ENCODE data around the gene ROR2.
"Not testable (repeated sequence)": the region's sequence is repeated elsewhere in the genome, so short reads cannot be mapped to it uniquely, and the experiment has no call there.

ROR2 gene

DNA sequence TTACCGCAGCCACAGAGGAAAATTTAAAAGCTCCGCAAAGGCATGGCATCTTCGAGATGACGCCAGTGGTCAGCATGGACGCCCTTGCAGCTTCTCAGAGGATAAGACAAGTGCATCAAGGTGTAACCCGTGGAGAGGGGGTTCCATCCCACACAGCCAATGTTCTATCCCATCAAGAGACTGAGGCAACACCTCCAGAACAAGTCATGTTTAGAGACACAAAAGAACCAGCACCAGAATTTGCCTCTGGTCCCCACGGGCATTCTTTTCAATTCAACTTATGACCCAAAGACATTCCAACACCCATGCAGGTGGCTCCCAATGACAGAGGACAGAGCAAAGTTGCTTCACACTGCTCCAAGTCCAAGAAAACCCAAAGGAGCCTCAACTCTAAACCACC lies 20.7 kb downstream of the ROR2 start:
- DNase-seq (ENCODE audit: extremely low spot score, insufficient read length, low read depth) (no peak), FAIRE-seq (no peak)

- DNase-seq (ENCODE audit: extremely low spot score, insufficient read length, low read depth): no peak
- no peak for FAIRE-seq
These were observed 22.0 kb downstream of the ROR2 start for GRCh38 chr9:91927922-91928510.

GRCh38 chr9:91924090-91924489 lies 25.9 kb downstream of the ROR2 start:
- FAIRE-seq (no peak), DNase-seq (ENCODE audit: extremely low spot score, insufficient read length, low read depth) (no peak)

DNA sequence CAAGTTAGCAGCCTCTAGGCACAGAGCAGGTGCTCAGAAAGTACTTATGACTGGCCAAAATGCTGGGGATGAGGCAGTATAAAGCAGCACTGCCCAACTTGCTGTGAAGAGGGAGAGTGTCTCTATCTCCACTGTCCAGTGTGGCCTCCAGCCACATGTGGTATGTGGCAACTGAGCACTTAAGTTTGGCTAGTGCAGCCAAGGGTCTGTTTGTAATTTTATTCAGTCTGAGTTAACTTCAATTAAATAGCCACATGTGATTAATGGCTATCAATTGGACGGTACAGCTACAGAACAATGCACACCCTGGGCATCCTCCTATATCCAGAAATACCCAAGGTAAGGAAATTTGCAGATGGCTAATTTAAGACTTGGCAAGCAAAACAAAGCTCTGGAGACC lies 26.9 kb downstream of the ROR2 start:
- FAIRE-seq (no peak), DNase-seq (ENCODE audit: extremely low spot score, insufficient read length, low read depth) (no peak)

GRCh38 chr9:91921371-91921770 lies 28.7 kb downstream of the ROR2 start:
- FAIRE-seq: no peak

GRCh38 chr9:91920630-91921350 lies 29.2 kb downstream of the ROR2 start:
- DNase-seq (ENCODE audit: extremely low spot score, insufficient read length, low read depth) (no peak), FAIRE-seq (no peak)

More at GRCh38 chr9:91921371-91921770, 28.7 kb downstream of the ROR2 start:
- no peak for DNase-seq (ENCODE audit: extremely low spot score, insufficient read length, low read depth)

- FAIRE-seq: no peak
- DNase-seq (ENCODE audit: extremely low spot score, insufficient read length, low read depth): no peak
These were observed 30.4 kb downstream of the ROR2 start for GRCh38 chr9:91919621-91920020.

DNA sequence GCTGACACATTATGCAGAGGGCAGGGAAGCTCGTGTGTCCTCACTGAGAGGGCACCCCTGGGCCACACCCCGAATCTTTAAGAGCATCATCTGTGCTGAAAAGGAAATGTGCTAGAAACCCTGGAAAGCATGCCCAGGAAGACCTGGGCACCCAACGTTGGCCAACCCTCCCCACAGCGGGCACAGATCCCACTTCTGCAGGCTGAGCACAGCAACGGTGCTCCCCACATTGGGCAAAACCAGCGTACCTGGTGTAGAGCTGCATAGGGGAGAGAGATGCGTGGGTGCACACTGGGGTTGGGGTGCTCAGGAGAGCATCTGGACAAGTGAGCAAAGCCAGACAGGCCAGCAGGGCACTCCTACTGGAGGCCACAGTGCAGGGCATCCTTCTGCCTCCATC lies 32.6 kb downstream of the ROR2 start:
- DNase-seq (ENCODE audit: extremely low spot score, insufficient read length, low read depth): no peak
- FAIRE-seq: no peak

GRCh38 chr9:91915524-91916263 lies 34.3 kb downstream of the ROR2 start:
- FAIRE-seq (no peak), DNase-seq (ENCODE audit: extremely low spot score, insufficient read length, low read depth) (no peak)

DNA sequence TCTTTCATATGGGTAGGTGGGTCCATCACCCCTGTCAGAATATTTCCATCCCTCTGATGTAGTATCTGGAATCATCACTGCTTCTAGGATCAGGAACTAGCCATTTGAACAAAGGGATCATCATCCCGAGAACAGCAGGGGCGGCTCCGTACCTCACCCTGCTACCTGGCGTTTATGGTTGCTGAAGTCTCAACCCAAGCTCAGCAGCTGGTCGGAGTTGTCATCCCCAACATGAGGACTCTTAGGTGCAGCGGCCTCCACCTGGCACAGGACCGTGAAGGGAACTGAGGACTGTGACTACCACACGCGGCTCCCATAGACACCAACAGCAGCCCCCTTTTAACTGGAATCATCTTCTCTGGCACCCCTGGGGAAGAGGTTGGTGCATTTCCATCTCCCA lies 35.1 kb downstream of the ROR2 start:
- no peak for FAIRE-seq
- DNase-seq (ENCODE audit: extremely low spot score, insufficient read length, low read depth): no peak

GRCh38 chr9:91914404-91914803 lies 35.6 kb downstream of the ROR2 start:
- FAIRE-seq (no peak), DNase-seq (ENCODE audit: extremely low spot score, insufficient read length, low read depth) (no peak)

DNA sequence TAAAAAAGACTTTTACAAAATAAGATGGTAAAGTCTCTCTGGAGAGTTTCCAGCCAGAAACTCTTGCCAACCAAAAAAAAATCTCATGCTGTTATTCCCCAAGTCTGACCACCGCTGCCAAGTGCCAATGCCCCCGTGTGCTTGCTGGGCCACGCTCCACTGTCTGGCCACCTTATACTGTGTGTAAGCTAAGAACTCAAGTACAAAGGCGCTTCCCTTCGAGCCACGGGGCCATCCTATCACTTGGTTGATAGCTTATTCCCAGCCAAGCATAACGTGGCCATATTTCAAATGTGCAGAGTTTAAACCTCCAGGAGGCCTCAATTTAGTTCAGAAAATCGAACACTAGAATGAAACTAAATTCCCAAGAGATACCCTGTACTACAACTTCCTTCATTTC lies 36.0 kb downstream of the ROR2 start:
- no peak for DNase-seq (ENCODE audit: extremely low spot score, insufficient read length, low read depth)
- FAIRE-seq: no peak

- DNase-seq (ENCODE audit: extremely low spot score, insufficient read length, low read depth) (no peak), FAIRE-seq (no peak)
These were observed 36.9 kb downstream of the ROR2 start for GRCh38 chr9:91913096-91913495.

DNA sequence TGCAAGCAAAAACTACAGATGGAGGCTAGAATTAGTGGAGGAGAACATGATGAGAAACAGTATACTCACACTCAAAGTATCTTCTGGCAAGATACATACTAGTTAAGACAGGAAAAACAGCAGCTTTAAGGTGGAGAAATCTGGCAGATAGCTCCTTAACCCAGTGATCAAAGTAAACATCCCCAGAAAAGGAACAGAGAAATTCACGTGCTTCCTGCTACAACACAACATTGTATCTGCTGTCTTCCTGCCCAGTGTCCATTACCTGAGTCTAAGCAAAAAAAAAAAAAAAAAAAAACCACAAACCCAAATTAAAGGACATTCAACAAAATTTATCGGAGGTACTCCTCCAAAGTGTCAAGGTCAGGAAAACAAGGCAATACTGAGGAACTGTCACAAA lies 38.4 kb downstream of the ROR2 start:
- DNase-seq (ENCODE audit: extremely low spot score, insufficient read length, low read depth) (no peak), FAIRE-seq (no peak)

DNA sequence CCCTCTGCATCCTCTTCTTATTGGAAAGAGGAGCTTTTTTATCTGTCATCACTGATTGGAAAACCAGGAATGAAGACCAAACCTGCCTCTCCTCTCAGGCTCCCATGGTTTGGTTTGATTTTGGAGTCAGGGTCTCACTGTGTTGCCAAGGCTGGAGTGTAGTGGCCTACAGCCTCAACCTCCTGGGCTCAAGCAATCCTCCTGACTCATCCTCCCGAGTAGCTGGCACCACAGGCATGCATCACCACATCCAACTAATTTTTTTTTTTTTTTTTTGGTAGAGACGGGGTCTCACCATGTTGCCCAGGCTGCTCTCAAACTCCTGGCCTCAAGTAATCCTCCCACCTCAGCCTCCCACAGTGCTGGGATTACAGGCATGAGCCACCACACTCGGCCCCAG lies 40.8 kb downstream of the ROR2 start:
- FAIRE-seq: not testable (repeated sequence)

GRCh38 chr9:91908746-91909145 lies 41.3 kb downstream of the ROR2 start:
- no peak for FAIRE-seq

More for the DNA sequence above, 40.8 kb downstream of the ROR2 start:
- not testable (repeated sequence) for DNase-seq (ENCODE audit: extremely low spot score, insufficient read length, low read depth)

GRCh38 chr9:91908293-91908623 lies 41.8 kb downstream of the ROR2 start:
- FAIRE-seq (no peak), DNase-seq (ENCODE audit: extremely low spot score, insufficient read length, low read depth) (no peak)

More at GRCh38 chr9:91908746-91909145, 41.3 kb downstream of the ROR2 start:
- DNase-seq (ENCODE audit: extremely low spot score, insufficient read length, low read depth): no peak

DNA sequence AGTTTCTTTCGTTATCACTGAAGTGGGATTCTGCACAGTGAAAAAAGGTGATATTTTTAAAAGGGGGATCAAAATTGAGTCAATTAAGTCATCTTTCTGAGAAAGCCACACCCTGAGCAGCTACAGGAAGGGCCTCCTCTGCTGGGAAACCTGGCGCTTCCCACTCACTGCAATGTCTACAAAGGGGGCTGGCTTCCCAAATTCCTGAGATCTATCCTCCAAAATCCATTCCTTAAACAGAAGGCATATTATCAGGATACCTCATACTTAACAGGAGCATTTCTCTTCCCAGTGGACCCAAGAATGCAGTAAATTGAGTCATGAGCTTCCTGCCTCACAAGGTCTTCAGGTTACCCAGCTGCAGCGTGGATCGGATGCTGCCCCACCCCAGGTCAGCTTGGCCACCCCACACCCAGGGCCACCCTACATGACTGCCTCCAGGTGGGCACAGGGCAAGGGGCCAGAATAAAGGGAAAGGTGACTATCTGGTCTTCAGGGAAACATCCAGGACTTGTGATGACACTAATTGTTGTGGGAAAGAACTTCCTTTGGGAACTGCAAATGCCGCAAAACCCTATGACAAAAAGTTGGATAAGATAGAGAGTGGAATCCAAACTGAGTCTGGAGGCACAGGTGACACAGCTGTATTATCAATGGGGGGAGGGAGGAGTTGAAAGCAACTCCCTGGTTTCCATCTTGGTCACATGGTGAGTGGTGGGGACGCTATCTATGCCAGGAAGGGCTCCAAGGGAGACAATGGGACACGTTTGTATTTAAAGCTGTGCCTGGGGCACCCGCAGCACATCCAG lies 42.3 kb downstream of the ROR2 start:
- FAIRE-seq (no peak), DNase-seq (ENCODE audit: extremely low spot score, insufficient read length, low read depth) (no peak)

DNA sequence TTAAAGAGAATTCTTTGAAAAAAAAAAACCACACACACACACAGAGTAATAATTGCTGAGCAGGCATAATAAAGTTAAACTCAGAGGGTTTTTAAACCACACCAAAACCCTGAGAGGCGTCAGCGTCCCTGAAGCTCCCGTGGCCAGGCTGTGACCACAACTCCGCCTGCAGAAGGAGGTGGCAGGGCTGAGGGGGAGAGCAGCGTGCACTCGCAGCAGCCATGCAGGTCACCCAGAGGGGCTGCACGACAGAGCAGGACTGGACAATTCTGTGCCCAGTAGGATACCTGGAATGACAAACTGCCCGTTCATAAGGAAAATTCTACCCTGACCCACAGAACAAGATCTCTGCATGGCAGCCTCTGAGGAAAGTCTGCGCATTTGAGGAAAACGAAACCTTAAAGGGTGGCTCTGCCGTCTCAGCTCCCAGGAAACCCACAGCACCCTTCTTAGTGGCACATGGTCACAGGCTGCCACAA lies 44.0 kb downstream of the ROR2 start:
- FAIRE-seq (no peak), DNase-seq (ENCODE audit: extremely low spot score, insufficient read length, low read depth) (peak; percentile 12)

DNA sequence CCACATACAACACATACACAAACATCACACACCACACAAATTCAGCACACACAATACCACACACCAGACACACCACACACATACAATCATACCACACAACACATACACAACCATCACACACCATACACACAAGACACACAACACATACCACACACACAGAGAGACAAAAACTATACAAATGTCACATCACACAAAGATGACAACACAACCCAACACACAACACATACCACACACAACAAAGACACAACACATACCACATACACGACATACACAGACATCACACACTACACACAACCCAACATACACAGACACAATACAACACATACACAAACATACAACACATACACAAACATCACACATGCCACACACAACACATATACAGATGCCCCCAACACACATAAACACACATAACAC lies 44.8 kb downstream of the ROR2 start:
- FAIRE-seq (peak; percentile 69), DNase-seq (ENCODE audit: extremely low spot score, insufficient read length, low read depth) (no peak)
